ENCODE data around the gene TATDN2.

The TATDN2 gene

GRCh38 chr3:10248184-10248983 is at the start of gene TATDN2:
TSS of gene TATDN2 (plus strand) at chr3:10248459. CDS start at chr3:10249201, 742 bp downstream.
- Mint-ChIP-seq H3K36me3 (ENCODE audit: low read depth) (peaks cover 22% of the 10 kb centered on the region), H3K4me1 (peaks cover 30% of the 10 kb centered on the region), H3K4me3 (peak within 1 kb of the TSS; percentile 91 to 98 (median 97)), H3K27ac (peak within 1 kb of the TSS; percentile 63 to 95 (median 89)), H3K27me3 (ENCODE audit: low read depth) (peaks cover 3% of the 10 kb centered on the region), H3K9me3 (peaks cover 2% of the 10 kb centered on the region)
- no peak for TF ChIP-seq CTCF (IDR thresholded peaks at IDR 0.05; ENCODE audit: unreplicated experiment in 3 of 3)

- no peak for TF ChIP-seq CTCF (IDR thresholded peaks at IDR 0.05; ENCODE audit: unreplicated experiment in 3 of 3)
- Mint-ChIP-seq H3K9me3 (no peaks in the 10 kb centered on the region), H3K4me3 (no peak overlapping the region), H3K27me3 (ENCODE audit: low read depth) (peaks cover 4% of the 10 kb centered on the region), H3K4me1 (peaks cover 8% of the 10 kb centered on the region), H3K27ac (no peak overlapping the region), H3K36me3 (ENCODE audit: low read depth) (no peaks in the 10 kb centered on the region)
Observed at GRCh38 chr3:10198761-10199649, 49.3 kb upstream of the TATDN2 start.

- Mint-ChIP-seq H3K27ac (no peak overlapping the region), H3K9me3 (no peaks in the 10 kb centered on the region), H3K36me3 (ENCODE audit: low read depth) (no peaks in the 10 kb centered on the region), H3K4me3 (no peak overlapping the region), H3K4me1 (no peaks in the 10 kb centered on the region), H3K27me3 (ENCODE audit: low read depth) (no peaks in the 10 kb centered on the region)
- no peak for TF ChIP-seq CTCF (IDR thresholded peaks at IDR 0.05; ENCODE audit: unreplicated experiment in 3 of 3)
Observed at GRCh38 chr3:10204921-10205320, 43.3 kb upstream of the TATDN2 start.

- H3K36me3 Mint-ChIP-seq (ENCODE audit: low read depth), result no peaks in the 10 kb centered on the region
- TF ChIP-seq CTCF (IDR thresholded peaks at IDR 0.05; ENCODE audit: unreplicated experiment in 3 of 3), result no peak
- no peak overlapping the region for H3K27ac Mint-ChIP-seq
- H3K27me3 Mint-ChIP-seq (ENCODE audit: low read depth), result no peaks in the 10 kb centered on the region
- no peak overlapping the region for H3K4me3 Mint-ChIP-seq
- H3K4me1 Mint-ChIP-seq, result no peaks in the 10 kb centered on the region
- H3K9me3 Mint-ChIP-seq, result no peaks in the 10 kb centered on the region
Observed at GRCh38 chr3:10205451-10206165, 42.7 kb upstream of the TATDN2 start.

GRCh38 chr3:10206166-10206511 is 42.1 kb upstream of the TATDN2 start:
- Mint-ChIP-seq H3K27me3 (ENCODE audit: low read depth) (no peaks in the 10 kb centered on the region), H3K36me3 (ENCODE audit: low read depth) (no peaks in the 10 kb centered on the region), H3K9me3 (no peaks in the 10 kb centered on the region), H3K4me1 (no peaks in the 10 kb centered on the region), H3K27ac (no peak overlapping the region), H3K4me3 (no peak overlapping the region)
- no peak for TF ChIP-seq CTCF (IDR thresholded peaks at IDR 0.05; ENCODE audit: unreplicated experiment in 3 of 3)

Data from nephron (organoid).